ENCODE measurements around the gene PRKAA2.

GRCh38 chr1:56648546-56648945, 3.4 kb downstream of the PRKAA2 start:
- TF ChIP-seq CTCF (IDR thresholded peaks at IDR 0.05; ENCODE audit: insufficient read depth, low read length, poor library complexity, severe bottlenecking) (no peak), EZH2phosphoT487 (conservative IDR thresholded peaks at IDR 0.05; ENCODE audit: low read length) (no peak)

Measured in SU-DHL-6 (cell line).